Tibial artery (tissue), 4 donors: ENCODE data around the gene TUBA3C.

ENCODE experiments used
- DNase-seq, 2 donors: peaks; one replicate each; pipeline ENCODE4 v3.0.0-alpha.2; 2019
- H3K27ac ChIP-seq, 2 donors: fragments of 200-600 bp; sonication (generic) in 1 of 2; 1 replicate in 1 of 2; 2 replicates in 1 of 2; pipeline ENCODE4 v1.5.1; 2018 to 2019; ENCODE audit warnings: mild to moderate bottlenecking in 1 of 2
- H3K27me3 ChIP-seq, 2 donors: fragments of 200-600 bp; sonication (generic) in 1 of 2; one replicate each; pipeline versions ENCODE4 v1.5.1 to v1.6.0; 2016 to 2019
- H3K36me3 ChIP-seq, 3 donors: fragments of 200-600 bp; sonication (generic) in 2 of 3; one replicate each; pipeline ENCODE4 v1.5.1; 2016 to 2019; ENCODE audit warnings: mild to moderate bottlenecking in 2 of 3
- H3K4me1 ChIP-seq, 4 donors: fragments of 200-600 bp; sonication (generic) in 2 of 4; 1 replicate in 3 of 4; 2 replicates in 1 of 4; pipeline ENCODE4 v1.5.1; 2016 to 2019
- H3K4me3 ChIP-seq, 2 donors: fragments of 200-600 bp; sonication (generic) in 1 of 2; 1 replicate in 1 of 2; 2 replicates in 1 of 2; pipeline ENCODE4 v1.5.1; 2018 to 2019; ENCODE audit warnings: mild to moderate bottlenecking in 2 of 2
- H3K9me3 ChIP-seq, 3 donors: fragments of 200-600 bp; sonication (generic) in 1 of 3; one replicate each; pipeline ENCODE4 v1.5.1; 2016 to 2019
- intact Hi-C: fragments of 100-400 bp; cut with DNase I; formaldehyde crosslinking; loops from one replicate; pipeline ENCODE4 v1.15.0; 2023; ENCODE audit warnings: low total_unique reads
- TF ChIP-seq, protein P1 (sequence below), 2 experiments: fragments of 200-600 bp in 1 of 2; fragments of 450-650 bp in 1 of 2; IDR thresholded peaks; one replicate each; pipeline ENCODE4 v1.5.1; 2017 to 2019; ENCODE audit warnings: antibody characterized with exemption in 2 of 2, mild to moderate bottlenecking in 1 of 2, moderate library complexity in 1 of 2

The TUBA3C gene

DNA sequence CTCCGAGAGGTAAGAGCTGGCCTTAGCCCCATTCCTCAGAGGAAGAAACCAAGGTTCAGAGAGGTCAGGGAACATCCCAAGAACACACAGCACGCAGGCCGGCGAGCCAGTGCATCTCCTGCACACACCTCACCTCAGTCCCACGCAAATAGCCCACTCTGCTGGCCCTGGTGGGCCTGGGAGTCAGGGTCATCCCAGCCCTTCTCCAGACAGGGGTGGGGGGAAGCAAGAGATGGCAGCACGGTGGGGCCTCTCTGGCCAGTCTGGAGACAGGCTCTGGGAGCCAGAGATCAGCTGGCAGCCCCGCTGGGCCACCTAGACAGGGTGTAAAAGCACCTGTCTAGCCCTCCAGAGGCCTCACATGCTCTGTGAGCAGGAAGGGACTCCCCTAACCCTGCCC, 26.8 kb downstream of the TUBA3C start:
- no peaks in the 10 kb centered on the region for H3K9me3 ChIP-seq
- H3K27me3 ChIP-seq: no peaks in the 10 kb centered on the region
- H3K36me3 ChIP-seq: no peaks in the 10 kb centered on the region
- TF ChIP-seq, protein P1, sequence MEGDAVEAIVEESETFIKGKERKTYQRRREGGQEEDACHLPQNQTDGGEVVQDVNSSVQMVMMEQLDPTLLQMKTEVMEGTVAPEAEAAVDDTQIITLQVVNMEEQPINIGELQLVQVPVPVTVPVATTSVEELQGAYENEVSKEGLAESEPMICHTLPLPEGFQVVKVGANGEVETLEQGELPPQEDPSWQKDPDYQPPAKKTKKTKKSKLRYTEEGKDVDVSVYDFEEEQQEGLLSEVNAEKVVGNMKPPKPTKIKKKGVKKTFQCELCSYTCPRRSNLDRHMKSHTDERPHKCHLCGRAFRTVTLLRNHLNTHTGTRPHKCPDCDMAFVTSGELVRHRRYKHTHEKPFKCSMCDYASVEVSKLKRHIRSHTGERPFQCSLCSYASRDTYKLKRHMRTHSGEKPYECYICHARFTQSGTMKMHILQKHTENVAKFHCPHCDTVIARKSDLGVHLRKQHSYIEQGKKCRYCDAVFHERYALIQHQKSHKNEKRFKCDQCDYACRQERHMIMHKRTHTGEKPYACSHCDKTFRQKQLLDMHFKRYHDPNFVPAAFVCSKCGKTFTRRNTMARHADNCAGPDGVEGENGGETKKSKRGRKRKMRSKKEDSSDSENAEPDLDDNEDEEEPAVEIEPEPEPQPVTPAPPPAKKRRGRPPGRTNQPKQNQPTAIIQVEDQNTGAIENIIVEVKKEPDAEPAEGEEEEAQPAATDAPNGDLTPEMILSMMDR (IDR thresholded peaks at IDR 0.05): no peak
- intact Hi-C loops: no loop called here
- DNase-seq: no peak
- no peak overlapping the region for H3K27ac ChIP-seq
- H3K4me3 ChIP-seq: no peak overlapping the region
- H3K4me1 ChIP-seq: no peaks in the 10 kb centered on the region

DNA sequence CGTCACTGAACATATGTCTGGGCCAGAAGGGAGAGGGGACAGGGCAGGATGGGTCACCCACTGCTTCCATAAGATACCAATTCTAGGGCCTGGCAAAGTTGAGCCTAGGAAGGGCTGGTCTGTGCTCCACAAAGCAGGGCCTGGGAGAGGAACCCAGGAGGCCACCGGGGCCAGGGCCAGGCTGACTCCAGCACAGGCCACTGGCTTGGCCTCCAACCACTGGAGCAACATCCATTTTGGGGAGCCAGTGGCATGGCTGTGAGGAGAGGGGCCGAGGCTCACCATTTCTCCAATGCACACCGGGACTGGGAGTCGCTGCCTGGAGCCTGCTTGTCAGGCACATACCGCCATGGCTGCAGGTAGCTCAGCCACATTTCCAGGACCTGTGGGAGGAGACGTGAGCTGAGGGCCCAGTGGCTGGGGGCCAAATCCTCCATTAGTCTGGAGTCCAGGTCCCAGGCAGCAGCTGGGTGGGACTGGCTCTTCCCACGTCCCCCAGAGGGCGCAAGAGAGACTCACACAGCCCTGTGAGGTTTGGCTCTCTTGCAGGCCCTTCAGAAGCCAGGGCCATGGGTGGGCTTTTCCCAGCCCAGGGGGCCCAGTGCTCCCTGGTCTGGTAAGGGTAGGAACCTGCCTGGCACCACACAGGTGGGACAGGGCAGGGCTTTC, 27.7 kb downstream of the TUBA3C start:
- intact Hi-C loops: no loop called here
- Histone ChIP-seq H3K9me3 (peaks cover 0 to 1% (median 0%) of the 10 kb centered on the region in 3 donors), H3K4me1 (no peaks in the 10 kb centered on the region), H3K4me3 (no peak overlapping the region), H3K36me3 (no peaks in the 10 kb centered on the region), H3K27ac (no peak overlapping the region), H3K27me3 (no peaks in the 10 kb centered on the region)
- TF ChIP-seq, protein P1 (IDR thresholded peaks at IDR 0.05): no peak
- no peak for DNase-seq

DNA sequence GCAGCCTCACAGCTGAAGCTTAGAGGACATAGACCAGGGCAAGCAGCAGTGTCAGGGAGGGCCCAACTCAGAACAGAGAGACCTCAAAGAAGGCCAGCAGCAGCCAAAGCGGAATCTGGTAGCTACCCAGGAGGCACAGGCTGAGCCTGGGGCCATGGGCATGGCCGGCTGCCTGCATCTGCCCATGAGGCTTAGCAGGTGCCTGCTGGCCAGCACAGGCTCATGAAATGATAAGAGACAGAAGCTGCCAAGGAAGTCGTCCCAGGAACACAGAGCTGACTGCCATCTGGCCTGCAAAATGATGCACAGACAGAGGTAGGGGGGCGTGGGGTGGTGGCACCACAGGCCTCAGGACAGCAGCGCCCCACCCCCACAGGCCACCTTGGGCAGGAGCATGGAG, 29.2 kb downstream of the TUBA3C start:
- Histone ChIP-seq H3K27ac (no peak overlapping the region), H3K9me3 (peaks cover 0 to 4% (median 0%) of the 10 kb centered on the region in 3 donors), H3K27me3 (no peaks in the 10 kb centered on the region), H3K4me1 (no peaks in the 10 kb centered on the region), H3K4me3 (no peak overlapping the region), H3K36me3 (no peaks in the 10 kb centered on the region)
- DNase-seq: no peak
- TF ChIP-seq, protein P1 (IDR thresholded peaks at IDR 0.05): no peak
- intact Hi-C loops: no loop called here

DNA sequence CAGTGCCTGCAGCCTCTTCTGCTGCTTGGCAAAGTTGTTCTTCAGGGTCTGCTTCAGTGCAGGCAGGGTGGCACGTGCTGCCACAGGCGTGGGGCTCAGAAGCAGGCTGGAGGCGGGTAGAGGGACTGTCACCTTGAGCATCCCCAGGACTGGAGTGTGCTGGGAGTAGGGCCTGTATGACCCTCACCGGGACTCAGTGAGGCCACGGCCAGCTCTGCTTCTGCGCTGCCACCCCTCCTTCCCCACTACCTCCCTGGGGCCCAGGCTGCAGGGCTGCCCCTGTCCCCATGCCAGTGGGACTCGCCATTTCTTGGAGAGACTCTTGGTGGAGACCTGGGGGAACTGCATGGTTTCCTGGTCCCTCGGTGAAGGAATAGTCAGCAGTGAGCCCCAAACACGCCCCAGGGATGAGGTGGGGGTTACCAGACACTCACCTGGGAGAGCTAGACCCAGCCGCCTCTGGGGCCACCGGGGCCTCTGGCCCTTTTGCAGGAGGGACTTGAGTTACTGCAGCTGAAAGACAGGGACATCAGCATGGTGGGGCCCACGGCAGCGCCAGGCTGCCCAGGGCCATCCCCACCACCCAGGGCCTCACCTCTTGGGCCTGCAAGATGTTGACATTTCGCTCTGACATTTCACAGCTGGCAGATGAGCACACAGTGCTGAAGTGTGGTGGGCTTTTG, 29.9 kb downstream of the TUBA3C start:
- Histone ChIP-seq H3K9me3 (peaks cover 0 to 4% (median 0%) of the 10 kb centered on the region in 3 donors), H3K4me3 (no peak overlapping the region), H3K36me3 (no peaks in the 10 kb centered on the region), H3K4me1 (no peaks in the 10 kb centered on the region), H3K27ac (no peak overlapping the region), H3K27me3 (no peaks in the 10 kb centered on the region)
- intact Hi-C loops: no loop called here
- DNase-seq: no peak
- TF ChIP-seq, protein P1 (IDR thresholded peaks at IDR 0.05): no peak

DNA sequence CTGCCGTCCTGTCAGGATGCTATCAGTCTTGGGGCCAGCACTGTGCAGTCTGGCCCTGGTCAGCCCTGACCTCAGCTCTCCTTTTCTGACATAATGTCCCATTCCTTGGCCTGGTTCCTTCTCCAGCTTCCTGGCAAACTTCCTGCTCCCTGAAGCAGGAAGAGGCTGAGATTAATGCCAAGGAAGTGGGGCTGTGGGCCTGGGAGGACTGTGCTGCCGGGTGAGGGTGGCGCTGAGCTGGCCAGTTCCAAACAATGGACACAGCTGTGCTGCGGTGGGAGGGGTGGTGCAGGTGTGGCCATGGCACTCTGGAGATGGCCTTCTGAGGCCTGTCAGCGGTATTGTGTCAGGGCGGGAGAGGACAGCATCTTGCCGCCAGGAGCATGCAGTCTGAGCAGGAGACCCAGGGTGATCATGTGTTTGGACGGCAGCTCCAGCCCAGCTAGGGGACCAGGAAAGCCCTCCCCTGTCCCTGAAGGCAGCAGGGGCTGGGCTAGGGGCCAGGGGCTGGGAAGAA, 30.9 kb downstream of the TUBA3C start:
- TF ChIP-seq, protein P1 (IDR thresholded peaks at IDR 0.05): no peak
- H3K36me3 ChIP-seq: no peaks in the 10 kb centered on the region
- DNase-seq: no peak
- intact Hi-C loops: no loop called here
- peaks cover 0 to 4% (median 0%) of the 10 kb centered on the region in 3 donors for H3K9me3 ChIP-seq
- no peaks in the 10 kb centered on the region for H3K4me1 ChIP-seq
- no peaks in the 10 kb centered on the region for H3K27me3 ChIP-seq
- H3K27ac ChIP-seq: no peak overlapping the region
- H3K4me3 ChIP-seq: no peak overlapping the region
